Right atrium auricular region (tissue), 2 donors: ENCODE measurements around the gene PIGR. TPM values are rescaled to one million over a fixed set of nuclear protein-coding genes. Genes with fewer than 3 reads are reported as not detected.

ENCODE experiments used
- DNase-seq: peaks from one replicate; pipeline ENCODE4 v3.0.0-alpha.2; 2019; ENCODE audit warnings: low spot score
- H3K27ac ChIP-seq, 2 donors: fragments of 200-600 bp; sonication (generic); 1 replicate in 1 of 2; 2 replicates in 1 of 2; pipeline ENCODE4 v1.5.1; 2016 to 2019
- H3K27me3 ChIP-seq, 2 donors: fragments of 200-600 bp; sonication (generic); one replicate each; pipeline versions ENCODE4 v1.5.1 to v1.6.0; 2017 to 2019
- H3K36me3 ChIP-seq: fragments of 200-600 bp; sonication (generic); one replicate; pipeline ENCODE4 v1.5.1; 2016
- H3K4me1 ChIP-seq, 2 donors: fragments of 200-600 bp; sonication (generic); one replicate each; pipeline versions ENCODE4 v1.5.1 to v1.6.0; 2017 to 2019
- H3K4me3 ChIP-seq, 2 donors: fragments of 200-600 bp; sonication (generic); 1 replicate in 1 of 2; 2 replicates in 1 of 2; pipeline ENCODE4 v1.5.1; 2017 to 2019; ENCODE audit warnings: mild to moderate bottlenecking in 1 of 2, moderate library complexity in 1 of 2
- H3K9me3 ChIP-seq, 2 donors: fragments of 200-600 bp; sonication (generic); one replicate each; pipeline ENCODE4 v1.5.1; 2019
- CTCF ChIP-seq, 2 donors: fragments of 200-600 bp; sonication (generic); IDR thresholded peaks; one replicate each; pipeline ENCODE4 v1.5.1; 2019; ENCODE audit warnings: antibody characterized with exemption in 2 of 2
- total RNA-seq, 2 donors: library from RNA; depleted of rRNA; stranded (reverse); fragments of >200 nt; gene quantifications; one replicate each; pipeline ENCODE4 v1.1.0, GENCODE V29; 2016

PIGR gene
- total RNA-seq, 2 donors from 2014 or later, result not detected

GRCh38 chr1:206880314-206880713, 66.0 kb downstream of the PIGR start:
- Histone ChIP-seq H3K4me3 (no peak overlapping the region), H3K4me1 (no peaks in the 10 kb centered on the region), H3K27me3 (no peaks in the 10 kb centered on the region)

More at GRCh38 chr1:206880314-206880713, 66.0 kb downstream of the PIGR start:
- H3K27ac ChIP-seq, result no peak overlapping the region
- no peak for TF ChIP-seq CTCF (IDR thresholded peaks at IDR 0.05)
- peaks cover 4 to 23% of the 10 kb centered on the region in 2 donors for H3K9me3 ChIP-seq
- DNase-seq, result no peak
- no peaks in the 10 kb centered on the region for H3K36me3 ChIP-seq

Other genes starting within 250 kb of the PIGR start
- not detected for gene IL19, start 175.7 kb downstream of the PIGR start, total RNA-seq
- gene IL10, start 174.0 kb downstream of the PIGR start, total RNA-seq, result 1 to 10 TPM in 1 of 2 donors, under 1 TPM in 1; 0.93 to 3.1 TPM
- under 1 TPM in 1 of 2 donors, not detected in 1; 0.20 TPM for gene IL20, start 80.8 kb downstream of the PIGR start, total RNA-seq
- gene IL24, start 49.0 kb downstream of the PIGR start, total RNA-seq, result 1 to 10 TPM in 1 of 2 donors, not detected in 1; 1.1 TPM
- 1 to 10 TPM; 1.3 to 5.0 TPM for gene FCMR, start 24.5 kb downstream of the PIGR start, total RNA-seq
- not detected for gene FCAMR, start 24.0 kb upstream of the PIGR start, total RNA-seq
- gene C1orf116, start 86.3 kb upstream of the PIGR start, total RNA-seq, result under 1 TPM; 0.07 to 0.35 TPM
- gene YOD1, start 104.7 kb upstream of the PIGR start, total RNA-seq, result 1 to 10 TPM; 3.5 to 4.7 TPM
- gene PFKFB2, start 106.8 kb upstream of the PIGR start, total RNA-seq, result 10 to 100 TPM; 11.8 to 27.5 TPM
- not detected for gene C4BPB, start 142.4 kb upstream of the PIGR start, total RNA-seq
- 1 to 10 TPM in 1 of 2 donors, not detected in 1; 3.6 TPM for gene C4BPA, start 157.8 kb upstream of the PIGR start, total RNA-seq